Measurements from ENCODE around the gene PLXDC2.

Gene PLXDC2

DNA sequence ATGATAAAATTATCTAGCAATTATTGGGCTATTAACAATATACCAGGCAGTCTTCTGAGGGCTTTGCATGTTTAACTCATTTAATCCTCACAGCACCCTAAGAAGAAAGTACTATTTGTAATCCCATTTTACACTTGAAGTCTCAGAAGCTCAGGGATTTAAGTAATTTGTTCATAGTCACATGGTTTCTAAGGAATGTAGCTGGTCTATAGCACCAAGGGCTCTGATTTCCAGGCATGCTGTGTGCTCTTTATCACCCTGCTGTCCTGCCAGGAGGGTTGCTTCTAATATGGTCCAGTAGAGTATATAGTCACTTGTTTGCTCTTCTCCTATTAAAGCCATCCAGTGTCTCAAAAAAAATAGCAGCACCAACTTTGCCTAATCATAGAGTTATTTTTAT is 417.2 kb downstream of the PLXDC2 start:
- Histone ChIP-seq H3K27ac (ENCODE audit: low read length) (no peak overlapping the region), H3K79me2 (ENCODE audit: insufficient read depth, low read length) (no peaks in the 10 kb centered on the region), H3K4me1 (ENCODE audit: insufficient read depth, low read length) (no peaks in the 10 kb centered on the region), H3K27me3 (ENCODE audit: insufficient read depth, low read length, poor library complexity) (no peaks in the 10 kb centered on the region), H2AFZ (ENCODE audit: low read depth, low read length) (no peak overlapping the region), H3K4me3 (ENCODE audit: low read depth in 1 of 2, low read length in 2 of 2) (no peak overlapping the region), H3K9ac (ENCODE audit: low read depth, low read length) (no peak overlapping the region), H3K36me3 (ENCODE audit: insufficient read depth, low read length) (no peaks in the 10 kb centered on the region), H3K9me3 (ENCODE audit: insufficient read depth, low read length, severe bottlenecking) (no peaks in the 10 kb centered on the region), H4K20me1 (ENCODE audit: insufficient read depth, low read length) (no peaks in the 10 kb centered on the region), H3K4me2 (ENCODE audit: insufficient read depth, low read length) (no peak overlapping the region)
- TF ChIP-seq, protein P1, sequence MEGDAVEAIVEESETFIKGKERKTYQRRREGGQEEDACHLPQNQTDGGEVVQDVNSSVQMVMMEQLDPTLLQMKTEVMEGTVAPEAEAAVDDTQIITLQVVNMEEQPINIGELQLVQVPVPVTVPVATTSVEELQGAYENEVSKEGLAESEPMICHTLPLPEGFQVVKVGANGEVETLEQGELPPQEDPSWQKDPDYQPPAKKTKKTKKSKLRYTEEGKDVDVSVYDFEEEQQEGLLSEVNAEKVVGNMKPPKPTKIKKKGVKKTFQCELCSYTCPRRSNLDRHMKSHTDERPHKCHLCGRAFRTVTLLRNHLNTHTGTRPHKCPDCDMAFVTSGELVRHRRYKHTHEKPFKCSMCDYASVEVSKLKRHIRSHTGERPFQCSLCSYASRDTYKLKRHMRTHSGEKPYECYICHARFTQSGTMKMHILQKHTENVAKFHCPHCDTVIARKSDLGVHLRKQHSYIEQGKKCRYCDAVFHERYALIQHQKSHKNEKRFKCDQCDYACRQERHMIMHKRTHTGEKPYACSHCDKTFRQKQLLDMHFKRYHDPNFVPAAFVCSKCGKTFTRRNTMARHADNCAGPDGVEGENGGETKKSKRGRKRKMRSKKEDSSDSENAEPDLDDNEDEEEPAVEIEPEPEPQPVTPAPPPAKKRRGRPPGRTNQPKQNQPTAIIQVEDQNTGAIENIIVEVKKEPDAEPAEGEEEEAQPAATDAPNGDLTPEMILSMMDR (IDR thresholded peaks at IDR 0.05; ENCODE audit: borderline replicate concordance, extremely low read depth, low read length, poor library complexity, severe bottlenecking), result no peak
- TF ChIP-seq EZH2 (IDR thresholded peaks at IDR 0.05; ENCODE audit: borderline replicate concordance, low read depth, low read length, severe bottlenecking), result no peak
- no peak for DNase-seq
- no peak for ATAC-seq (ENCODE audit: insufficient read depth, low read depth)

DNA sequence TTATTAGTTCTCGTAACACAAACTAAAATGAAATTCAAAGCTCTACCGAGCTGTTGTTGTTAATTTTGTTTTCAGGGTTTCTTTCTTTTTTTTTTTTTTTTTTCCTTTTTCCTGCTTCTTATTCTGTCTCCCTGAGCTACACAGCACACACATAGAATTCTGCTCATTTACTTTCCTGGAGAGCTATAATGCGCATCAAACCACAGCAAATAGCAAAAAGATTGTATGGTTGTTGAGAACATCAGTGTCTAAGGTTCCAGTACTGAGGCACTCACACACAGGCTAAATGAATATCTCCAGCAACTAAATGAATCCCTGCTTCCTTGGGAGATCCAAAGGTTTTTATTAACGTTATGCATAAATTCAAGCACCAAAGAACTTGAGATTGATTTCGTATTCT is 418.3 kb downstream of the PLXDC2 start:
- H3K27me3 ChIP-seq (ENCODE audit: insufficient read depth, low read length, poor library complexity), result no peaks in the 10 kb centered on the region
- no peaks in the 10 kb centered on the region for H3K4me1 ChIP-seq (ENCODE audit: insufficient read depth, low read length)
- no peak overlapping the region for H3K27ac ChIP-seq (ENCODE audit: low read length)
- no peak overlapping the region for H3K4me3 ChIP-seq (ENCODE audit: low read depth in 1 of 2, low read length in 2 of 2)
- no peak overlapping the region for H3K4me2 ChIP-seq (ENCODE audit: insufficient read depth, low read length)
- ATAC-seq (ENCODE audit: insufficient read depth, low read depth) (no peak), DNase-seq (no peak)
- TF ChIP-seq, protein P1 (IDR thresholded peaks at IDR 0.05; ENCODE audit: borderline replicate concordance, extremely low read depth, low read length, poor library complexity, severe bottlenecking), result no peak
- TF ChIP-seq EZH2 (IDR thresholded peaks at IDR 0.05; ENCODE audit: borderline replicate concordance, low read depth, low read length, severe bottlenecking), result no peak
- H4K20me1 ChIP-seq (ENCODE audit: insufficient read depth, low read length), result no peaks in the 10 kb centered on the region
- H3K79me2 ChIP-seq (ENCODE audit: insufficient read depth, low read length), result no peaks in the 10 kb centered on the region
- H3K9me3 ChIP-seq (ENCODE audit: insufficient read depth, low read length, severe bottlenecking), result no peaks in the 10 kb centered on the region
- no peaks in the 10 kb centered on the region for H3K36me3 ChIP-seq (ENCODE audit: insufficient read depth, low read length)
- no peak overlapping the region for H2AFZ ChIP-seq (ENCODE audit: low read depth, low read length)
- no peak overlapping the region for H3K9ac ChIP-seq (ENCODE audit: low read depth, low read length)

DNA sequence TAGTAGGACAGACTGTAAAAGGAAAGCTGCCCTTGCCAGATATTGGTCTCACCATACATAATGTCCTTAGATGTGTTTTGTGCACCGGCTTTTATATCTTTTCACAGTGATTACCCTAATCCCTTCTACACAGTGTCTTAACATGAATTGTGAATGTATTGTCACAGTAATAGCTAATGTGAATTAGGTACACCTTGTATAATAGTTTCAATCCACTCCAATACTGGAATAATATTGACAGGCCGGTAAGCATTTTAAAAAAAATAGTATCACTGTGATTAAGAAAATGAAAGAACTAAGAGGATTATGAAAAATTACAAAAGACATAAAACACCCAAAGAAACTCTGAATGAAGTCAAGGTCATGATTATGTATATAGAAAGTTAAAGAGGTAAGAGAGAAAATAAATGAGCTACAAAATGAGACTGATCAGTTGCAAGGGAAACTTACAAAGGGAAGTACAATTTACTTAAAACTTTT is 420.9 kb downstream of the PLXDC2 start:
- TF ChIP-seq, protein P1 (IDR thresholded peaks at IDR 0.05; ENCODE audit: borderline replicate concordance, extremely low read depth, low read length, poor library complexity, severe bottlenecking), result no peak
- no peak for TF ChIP-seq EZH2 (IDR thresholded peaks at IDR 0.05; ENCODE audit: borderline replicate concordance, low read depth, low read length, severe bottlenecking)
- H3K27ac ChIP-seq (ENCODE audit: low read length), result no peak overlapping the region
- no peaks in the 10 kb centered on the region for H3K4me1 ChIP-seq (ENCODE audit: insufficient read depth, low read length)
- DNase-seq (no peak), ATAC-seq (ENCODE audit: insufficient read depth, low read depth) (no peak)
- no peaks in the 10 kb centered on the region for H3K79me2 ChIP-seq (ENCODE audit: insufficient read depth, low read length)
- no peaks in the 10 kb centered on the region for H3K9me3 ChIP-seq (ENCODE audit: insufficient read depth, low read length, severe bottlenecking)
- H3K27me3 ChIP-seq (ENCODE audit: insufficient read depth, low read length, poor library complexity), result no peaks in the 10 kb centered on the region
- H2AFZ ChIP-seq (ENCODE audit: low read depth, low read length), result no peak overlapping the region
- no peaks in the 10 kb centered on the region for H3K36me3 ChIP-seq (ENCODE audit: insufficient read depth, low read length)
- no peak overlapping the region for H3K4me3 ChIP-seq (ENCODE audit: low read depth in 1 of 2, low read length in 2 of 2)
- no peak overlapping the region for H3K4me2 ChIP-seq (ENCODE audit: insufficient read depth, low read length)
- H3K9ac ChIP-seq (ENCODE audit: low read depth, low read length), result no peak overlapping the region
- H4K20me1 ChIP-seq (ENCODE audit: insufficient read depth, low read length), result no peaks in the 10 kb centered on the region

DNA sequence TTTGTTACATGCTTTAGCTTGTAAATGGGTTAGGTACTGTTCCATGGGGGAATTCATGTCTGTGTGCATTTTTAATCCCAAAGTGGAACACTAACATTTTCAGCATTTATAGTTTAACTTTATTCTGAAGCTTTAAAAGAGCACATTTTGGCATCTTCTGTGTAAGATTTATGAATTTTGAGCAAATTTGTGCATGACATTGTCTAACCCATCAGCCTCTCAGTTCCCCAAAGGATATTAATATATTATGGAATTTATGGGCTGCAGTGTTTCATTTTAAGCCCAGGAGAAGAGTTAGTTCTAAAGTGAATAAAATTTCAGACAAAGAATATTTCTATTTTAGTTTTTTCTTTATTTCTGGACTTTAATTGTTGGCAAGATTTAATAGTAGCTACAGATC is 421.4 kb downstream of the PLXDC2 start:
- Histone ChIP-seq H3K4me3 (ENCODE audit: low read depth in 1 of 2, low read length in 2 of 2) (no peak overlapping the region), H3K4me1 (ENCODE audit: insufficient read depth, low read length) (no peaks in the 10 kb centered on the region), H3K79me2 (ENCODE audit: insufficient read depth, low read length) (no peaks in the 10 kb centered on the region), H3K9me3 (ENCODE audit: insufficient read depth, low read length, severe bottlenecking) (no peaks in the 10 kb centered on the region), H3K27me3 (ENCODE audit: insufficient read depth, low read length, poor library complexity) (no peaks in the 10 kb centered on the region), H3K9ac (ENCODE audit: low read depth, low read length) (no peak overlapping the region), H2AFZ (ENCODE audit: low read depth, low read length) (no peak overlapping the region), H3K4me2 (ENCODE audit: insufficient read depth, low read length) (no peak overlapping the region), H4K20me1 (ENCODE audit: insufficient read depth, low read length) (no peaks in the 10 kb centered on the region), H3K36me3 (ENCODE audit: insufficient read depth, low read length) (no peaks in the 10 kb centered on the region), H3K27ac (ENCODE audit: low read length) (no peak overlapping the region)
- TF ChIP-seq, protein P1 (IDR thresholded peaks at IDR 0.05; ENCODE audit: borderline replicate concordance, extremely low read depth, low read length, poor library complexity, severe bottlenecking), result no peak
- no peak for TF ChIP-seq EZH2 (IDR thresholded peaks at IDR 0.05; ENCODE audit: borderline replicate concordance, low read depth, low read length, severe bottlenecking)
- DNase-seq (no peak), ATAC-seq (ENCODE audit: insufficient read depth, low read depth) (no peak)

Data from DND-41 (cell line).